ENCODE data around the gene FUBP3.

Gene FUBP3

DNA sequence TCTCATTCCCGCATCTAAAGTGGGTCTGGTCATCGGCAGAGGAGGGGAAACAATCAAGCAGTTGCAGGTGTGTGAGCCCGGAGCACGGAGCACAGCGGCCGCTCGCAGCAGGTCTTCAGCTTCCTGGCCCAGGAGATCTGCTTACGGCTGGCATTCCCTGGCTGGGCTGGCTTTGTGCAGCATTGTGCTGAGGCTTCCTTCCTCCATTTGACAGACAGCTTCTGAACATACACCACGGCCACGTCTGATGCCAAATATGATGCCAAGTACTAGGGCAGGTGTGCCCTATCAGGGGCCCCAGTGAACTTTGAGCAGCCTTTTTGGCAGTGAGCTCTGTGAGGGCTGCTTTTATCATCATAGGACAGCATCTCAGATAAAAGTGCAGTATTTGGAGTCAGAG is 37.1 kb downstream of the FUBP3 start:
- Histone ChIP-seq H3K79me2 (ENCODE audit: control insufficient read depth, low read length) (no peaks in the 10 kb centered on the region), H3K9me3 (ENCODE audit: control insufficient read depth, insufficient read depth, low read length) (no peaks in the 10 kb centered on the region), H3K9me2 (replicated peaks; ENCODE audit: control insufficient read depth, low read length) (no peaks in the 10 kb centered on the region), H3K4me1 (ENCODE audit: control insufficient read depth, low read length) (no peaks in the 10 kb centered on the region), H3K27me3 (ENCODE audit: control insufficient read depth, low read length) (no peaks in the 10 kb centered on the region), H3K4me3 (ENCODE audit: low read length) (no peak overlapping the region), H3K36me3 (ENCODE audit: control insufficient read depth, low read length) (peaks cover 86% of the 10 kb centered on the region), H3F3A (ENCODE audit: control insufficient read depth, insufficient read depth) (no peaks in the 10 kb centered on the region), H4K20me1 (ENCODE audit: control insufficient read depth, insufficient read depth, low read depth, low read length) (no peaks in the 10 kb centered on the region), H3K27ac (ENCODE audit: low read depth, low read length) (no peak overlapping the region), H3K4me2 (ENCODE audit: low read length) (no peak overlapping the region)
- TF ChIP-seq, protein P1, sequence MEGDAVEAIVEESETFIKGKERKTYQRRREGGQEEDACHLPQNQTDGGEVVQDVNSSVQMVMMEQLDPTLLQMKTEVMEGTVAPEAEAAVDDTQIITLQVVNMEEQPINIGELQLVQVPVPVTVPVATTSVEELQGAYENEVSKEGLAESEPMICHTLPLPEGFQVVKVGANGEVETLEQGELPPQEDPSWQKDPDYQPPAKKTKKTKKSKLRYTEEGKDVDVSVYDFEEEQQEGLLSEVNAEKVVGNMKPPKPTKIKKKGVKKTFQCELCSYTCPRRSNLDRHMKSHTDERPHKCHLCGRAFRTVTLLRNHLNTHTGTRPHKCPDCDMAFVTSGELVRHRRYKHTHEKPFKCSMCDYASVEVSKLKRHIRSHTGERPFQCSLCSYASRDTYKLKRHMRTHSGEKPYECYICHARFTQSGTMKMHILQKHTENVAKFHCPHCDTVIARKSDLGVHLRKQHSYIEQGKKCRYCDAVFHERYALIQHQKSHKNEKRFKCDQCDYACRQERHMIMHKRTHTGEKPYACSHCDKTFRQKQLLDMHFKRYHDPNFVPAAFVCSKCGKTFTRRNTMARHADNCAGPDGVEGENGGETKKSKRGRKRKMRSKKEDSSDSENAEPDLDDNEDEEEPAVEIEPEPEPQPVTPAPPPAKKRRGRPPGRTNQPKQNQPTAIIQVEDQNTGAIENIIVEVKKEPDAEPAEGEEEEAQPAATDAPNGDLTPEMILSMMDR (IDR thresholded peaks at IDR 0.05; ENCODE audit: low read depth, low read length, poor library complexity, severe bottlenecking): no peak
- TF ChIP-seq EZH2phosphoT487 (IDR thresholded peaks at IDR 0.05; ENCODE audit: borderline replicate concordance, low read length): no peak

DNA sequence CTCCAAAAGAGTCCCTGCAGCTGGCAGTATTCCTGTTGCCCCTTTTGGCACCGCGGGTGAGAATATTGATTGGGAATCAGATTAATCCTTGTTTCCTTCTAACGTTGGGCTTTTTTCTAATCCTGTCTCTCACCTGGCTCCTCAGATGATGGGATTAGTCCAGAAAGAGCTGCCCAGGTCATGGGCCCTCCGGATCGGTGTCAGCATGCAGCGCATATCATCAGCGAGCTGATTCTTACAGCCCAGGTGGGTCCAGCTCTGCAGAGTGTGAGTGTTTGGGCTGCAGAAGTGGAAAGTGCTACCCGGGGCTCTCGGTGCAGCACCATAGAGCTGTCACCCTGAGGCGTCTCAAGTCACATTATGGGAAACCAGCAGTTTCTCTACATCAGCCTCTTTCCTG is 44.1 kb downstream of the FUBP3 start:
- Histone ChIP-seq H3K27ac (ENCODE audit: low read depth, low read length) (no peak overlapping the region), H3K36me3 (ENCODE audit: control insufficient read depth, low read length) (peaks cover 66% of the 10 kb centered on the region), H3K27me3 (ENCODE audit: control insufficient read depth, low read length) (no peaks in the 10 kb centered on the region), H3K79me2 (ENCODE audit: control insufficient read depth, low read length) (no peaks in the 10 kb centered on the region), H4K20me1 (ENCODE audit: control insufficient read depth, insufficient read depth, low read depth, low read length) (no peaks in the 10 kb centered on the region), H3K4me1 (ENCODE audit: control insufficient read depth, low read length) (no peaks in the 10 kb centered on the region), H3K4me2 (ENCODE audit: low read length) (no peak overlapping the region), H3K9me2 (replicated peaks; ENCODE audit: control insufficient read depth, low read length) (no peaks in the 10 kb centered on the region), H3K4me3 (ENCODE audit: low read length) (no peak overlapping the region), H3K9me3 (ENCODE audit: control insufficient read depth, insufficient read depth, low read length) (no peaks in the 10 kb centered on the region), H3F3A (ENCODE audit: control insufficient read depth, insufficient read depth) (no peaks in the 10 kb centered on the region)
- TF ChIP-seq, protein P1 (IDR thresholded peaks at IDR 0.05; ENCODE audit: low read depth, low read length, poor library complexity, severe bottlenecking): no peak

DNA sequence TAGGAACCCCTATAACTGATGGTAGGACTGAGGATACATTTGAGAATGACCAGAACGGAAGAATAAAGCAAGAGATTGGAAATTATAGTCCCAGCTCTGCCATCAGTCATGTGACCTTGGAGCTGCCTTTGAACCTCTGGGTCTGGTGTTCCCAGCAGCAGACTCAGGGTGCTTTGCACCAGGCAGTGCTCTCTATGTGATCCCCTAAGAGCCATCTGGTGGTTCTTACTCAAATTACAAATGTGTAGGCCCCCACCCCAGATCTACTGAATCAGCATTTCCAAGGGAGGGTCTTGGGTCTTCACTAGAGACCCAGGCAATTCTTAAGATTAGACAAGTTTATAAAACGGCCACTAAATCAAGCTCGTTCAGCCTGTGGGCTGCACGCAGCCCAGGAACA is 44.8 kb downstream of the FUBP3 start:
- peaks cover 60% of the 10 kb centered on the region for H3K36me3 ChIP-seq (ENCODE audit: control insufficient read depth, low read length)
- H3K4me2 ChIP-seq (ENCODE audit: low read length): no peak overlapping the region
- TF ChIP-seq, protein P1 (IDR thresholded peaks at IDR 0.05; ENCODE audit: low read depth, low read length, poor library complexity, severe bottlenecking): no peak
- TF ChIP-seq EZH2phosphoT487 (IDR thresholded peaks at IDR 0.05; ENCODE audit: borderline replicate concordance, low read length): no peak
- H3K27ac ChIP-seq (ENCODE audit: low read depth, low read length): no peak overlapping the region
- no peaks in the 10 kb centered on the region for H3F3A ChIP-seq (ENCODE audit: control insufficient read depth, insufficient read depth)
- H3K27me3 ChIP-seq (ENCODE audit: control insufficient read depth, low read length): no peaks in the 10 kb centered on the region
- H3K4me1 ChIP-seq (ENCODE audit: control insufficient read depth, low read length): no peaks in the 10 kb centered on the region
- H4K20me1 ChIP-seq (ENCODE audit: control insufficient read depth, insufficient read depth, low read depth, low read length): no peaks in the 10 kb centered on the region
- H3K79me2 ChIP-seq (ENCODE audit: control insufficient read depth, low read length): no peaks in the 10 kb centered on the region
- no peaks in the 10 kb centered on the region for H3K9me2 ChIP-seq (replicated peaks; ENCODE audit: control insufficient read depth, low read length)
- no peaks in the 10 kb centered on the region for H3K9me3 ChIP-seq (ENCODE audit: control insufficient read depth, insufficient read depth, low read length)
- H3K4me3 ChIP-seq (ENCODE audit: low read length): no peak overlapping the region

All from DOHH2 (cell line).